HG03432 (cell line): Measurements from ENCODE around the gene PSME2.

ENCODE experiments used
- ATAC-seq: cut with Tn5 transposase; IDR thresholded peaks from one replicate; pipeline ENCODE4 v1.9.1; 2021; ENCODE audit warnings: mild to moderate bottlenecking, moderate library complexity; ENCODE audit not compliant: unreplicated experiment

The PSME2 gene

DNA sequence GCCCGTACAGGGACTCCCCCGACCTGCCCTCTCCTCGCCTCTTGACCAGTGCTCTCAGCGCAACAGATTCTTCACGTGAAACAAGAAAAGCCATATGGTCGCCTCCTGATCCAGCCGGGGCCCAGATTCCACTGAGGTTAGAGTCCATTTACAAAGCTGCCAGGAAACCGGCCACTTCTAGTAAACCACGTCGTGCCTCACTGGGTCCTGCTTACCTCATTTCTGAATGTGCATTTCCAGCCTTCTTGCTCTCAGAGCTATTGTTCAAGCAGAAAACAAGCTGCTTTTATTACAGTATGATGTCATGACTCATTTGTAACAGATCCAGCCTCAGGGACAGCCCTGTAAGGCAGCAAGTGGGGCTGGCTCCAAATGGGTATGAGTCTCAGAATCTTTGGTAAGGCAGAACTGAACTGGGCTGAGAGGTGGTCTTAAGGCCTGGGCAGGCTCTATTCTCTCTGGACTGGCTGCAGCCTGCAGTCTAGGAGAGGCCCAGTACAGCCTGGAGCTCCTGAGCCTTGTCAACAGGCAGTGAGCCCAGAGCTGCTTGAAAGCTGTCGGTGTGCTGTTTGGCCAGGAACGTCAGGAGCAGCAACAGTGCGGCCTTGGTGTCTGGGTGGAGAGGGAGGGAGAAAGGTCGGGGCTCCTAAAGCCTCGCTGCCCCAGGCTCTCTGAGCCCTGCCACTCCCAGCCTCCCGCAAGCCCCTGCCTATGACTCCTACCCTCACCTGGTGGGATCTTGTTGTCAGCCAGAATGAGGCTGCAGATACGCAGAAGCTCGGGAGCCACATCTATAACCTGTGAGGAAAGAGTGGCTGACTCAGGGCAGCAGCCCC lies 33.8 kb upstream of the PSME2 start:
- ATAC-seq = no peak

- ATAC-seq = no peak
Observed at GRCh38 chr14:24179294-24179960, 33.0 kb upstream of the PSME2 start.

DNA sequence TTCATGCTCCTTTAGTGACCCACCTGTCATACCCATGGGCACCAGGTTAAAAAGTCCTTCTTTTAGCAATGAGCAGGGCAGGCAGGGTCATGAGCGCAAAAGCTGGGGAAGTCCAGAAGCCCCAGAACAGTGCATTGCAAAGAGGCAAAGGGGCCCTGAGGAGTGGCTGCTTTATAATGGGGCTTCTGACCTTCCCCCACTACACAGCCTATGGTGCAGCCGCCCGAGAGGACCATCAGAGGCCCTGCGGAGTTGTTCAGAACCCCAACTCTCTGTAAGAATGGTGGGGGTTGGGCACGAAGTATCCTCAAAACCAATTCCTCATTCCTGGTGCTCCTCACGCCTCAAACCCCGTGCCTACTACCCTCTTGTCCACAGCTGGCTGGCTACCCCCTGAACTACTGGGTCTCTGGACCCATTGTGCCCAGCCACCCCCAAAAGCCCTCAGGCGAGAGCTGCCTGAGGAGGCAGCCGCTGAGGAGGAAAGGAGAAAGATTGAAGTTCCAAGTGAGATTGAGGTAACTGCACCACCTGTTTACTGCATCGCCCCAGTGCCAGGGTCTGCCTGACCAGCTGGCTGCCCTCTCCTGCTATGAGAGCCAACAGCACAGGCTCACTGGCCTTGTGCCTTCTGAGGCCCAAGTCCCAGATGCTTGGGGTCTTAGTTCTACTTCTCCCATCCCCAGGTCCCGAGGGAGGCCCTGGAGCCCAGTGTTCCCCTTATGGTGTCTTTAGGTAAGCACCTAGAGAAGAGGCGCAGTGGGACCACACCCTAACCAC lies 32.2 kb upstream of the PSME2 start:
- no peak for ATAC-seq

- no peak for ATAC-seq
Observed at GRCh38 chr14:24177891-24178290, 31.5 kb upstream of the PSME2 start.

- ATAC-seq = no peak
Observed at GRCh38 chr14:24177041-24177825, 30.8 kb upstream of the PSME2 start.

GRCh38 chr14:24176599-24176998 lies 30.2 kb upstream of the PSME2 start:
- no peak for ATAC-seq

GRCh38 chr14:24172871-24173281 lies 26.5 kb upstream of the PSME2 start:
- no peak for ATAC-seq

DNA sequence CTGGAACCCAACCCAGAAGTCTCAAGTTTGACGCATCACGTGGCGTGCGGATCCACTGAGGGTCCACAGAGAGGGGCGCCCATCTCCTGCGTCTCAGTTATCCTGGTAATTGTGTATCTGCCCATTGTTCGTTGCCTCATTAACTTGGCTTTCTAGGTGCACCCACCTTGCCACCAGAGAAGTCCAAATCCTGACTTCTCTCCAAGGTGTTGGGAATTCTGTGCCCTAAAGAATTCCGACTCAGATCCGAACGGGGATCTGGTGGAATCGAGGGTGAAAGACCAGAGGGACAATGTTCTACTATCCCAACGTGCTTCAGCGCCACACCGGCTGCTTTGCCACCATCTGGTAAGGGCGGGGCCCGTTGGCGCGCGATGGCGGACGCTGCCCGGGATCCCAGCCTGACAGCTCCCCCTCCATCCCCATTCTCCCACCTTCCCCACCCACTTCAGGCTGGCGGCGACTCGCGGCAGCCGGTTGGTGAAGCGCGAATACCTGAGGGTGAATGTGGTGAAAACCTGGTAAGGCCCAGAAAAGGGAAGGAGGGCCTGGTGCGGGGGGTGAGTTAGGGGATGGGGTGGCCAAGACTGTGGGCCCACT lies 26.0 kb upstream of the PSME2 start:
- no peak for ATAC-seq

DNA sequence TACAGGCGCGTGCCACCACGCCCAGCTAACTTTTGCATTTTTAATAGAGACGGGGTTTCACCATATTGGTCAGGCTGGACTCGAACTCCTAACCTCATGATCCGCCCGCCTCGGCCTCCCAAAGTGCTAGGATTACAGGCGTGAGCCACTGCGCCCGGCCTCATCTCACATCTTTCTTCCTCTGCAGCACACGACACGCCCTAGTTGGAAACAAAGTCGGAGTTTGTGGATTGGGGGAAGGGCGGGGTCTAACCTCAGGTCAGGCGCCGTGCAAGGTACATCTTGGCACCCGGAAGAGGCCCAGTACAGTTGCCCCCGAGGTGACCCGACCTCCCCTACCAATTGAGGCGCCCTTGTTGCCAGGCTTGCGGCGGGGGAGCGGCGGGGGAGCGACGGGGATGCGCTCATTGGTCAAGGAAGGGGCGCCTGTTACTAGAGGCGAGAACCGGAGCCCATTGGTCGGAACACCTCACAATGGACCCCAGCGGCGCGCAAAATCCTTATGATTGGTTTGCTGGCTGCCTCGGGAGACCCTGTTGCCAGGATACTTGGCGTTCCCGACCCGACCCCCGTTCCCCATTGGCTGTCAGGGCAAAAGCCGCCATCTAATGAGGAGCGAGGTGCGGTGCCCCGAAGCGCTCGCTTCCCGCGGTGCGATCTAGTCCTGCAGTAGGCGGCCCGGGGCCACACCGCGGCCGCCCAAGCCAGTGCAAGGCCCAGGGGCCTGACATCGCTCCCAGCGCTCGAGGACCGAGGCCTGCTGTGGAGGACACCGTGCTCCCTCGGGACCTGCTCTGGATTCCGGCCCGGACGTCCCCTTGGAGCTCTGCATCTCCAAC lies 25.2 kb upstream of the PSME2 start, which contains the start of gene REC8:
Gene REC8, plus strand, starts transcription at position 659 of the 839 bp plus-strand sequence. CDS start 473 bp downstream, outside the sequence.
- ATAC-seq = peak; percentile 91

- no peak for ATAC-seq
Observed at GRCh38 chr14:24167469-24168114, 21.2 kb upstream of the PSME2 start.

GRCh38 chr14:24165785-24166184 lies 19.4 kb upstream of the PSME2 start:
- no peak for ATAC-seq

- no peak for ATAC-seq
Observed at GRCh38 chr14:24164518-24164991, 18.1 kb upstream of the PSME2 start.

GRCh38 chr14:24162093-24162492 lies 15.7 kb upstream of the PSME2 start:
- no peak for ATAC-seq

DNA sequence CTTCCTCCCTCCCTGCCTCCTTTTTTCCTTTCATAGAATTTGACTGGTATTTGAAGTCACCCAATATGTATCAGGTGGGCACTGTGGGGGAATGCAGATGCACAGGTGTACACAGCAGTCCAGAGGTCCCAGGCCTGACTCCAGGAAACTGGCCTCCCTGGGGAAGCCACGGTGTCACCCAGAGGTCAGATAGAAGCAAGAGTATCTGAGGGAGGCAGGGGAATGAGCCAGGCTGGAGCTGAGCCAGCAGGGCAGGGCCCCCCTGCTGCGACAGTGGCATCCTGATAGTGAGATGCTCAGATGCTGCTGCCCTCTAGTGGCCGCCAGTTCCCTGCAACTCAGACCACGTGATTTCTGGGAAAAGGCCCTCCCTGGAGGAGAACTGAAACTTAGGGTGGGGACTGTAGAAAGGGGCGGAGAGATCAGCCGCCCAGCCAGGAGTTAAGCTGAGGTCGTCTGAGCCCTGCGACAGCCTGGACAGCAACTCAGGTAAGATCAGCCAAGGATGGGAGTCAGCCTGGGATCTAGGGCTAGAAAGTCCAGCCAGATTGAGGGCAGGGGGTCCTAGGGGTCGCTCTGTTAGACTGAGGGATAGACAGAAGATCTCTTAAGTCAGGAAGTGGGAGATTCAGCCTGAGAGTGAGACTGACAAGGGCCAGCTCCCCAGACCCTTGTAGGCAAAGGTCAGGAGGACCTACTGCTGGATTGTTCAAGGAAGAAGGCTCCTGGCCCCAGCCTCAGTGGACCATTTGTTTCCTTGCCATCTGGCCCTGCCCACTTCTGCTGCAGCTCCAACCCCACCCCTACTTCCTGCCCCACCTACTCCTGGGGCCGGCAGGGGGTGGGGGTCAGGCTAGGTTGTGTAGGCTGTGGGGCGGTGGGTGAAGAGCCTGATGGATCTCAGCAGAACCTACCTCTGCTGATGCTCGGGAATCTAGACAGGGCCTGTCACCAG lies 14.7 kb upstream of the PSME2 start, which contains the start of gene IRF9:
Gene IRF9, plus strand, starts transcription at position 416 of the 955 bp plus-strand sequence. CDS start 880 bp downstream, outside the sequence.
- ATAC-seq = peak; percentile 85

GRCh38 chr14:24160499-24160849 lies 14.1 kb upstream of the PSME2 start:
- no peak for ATAC-seq

GRCh38 chr14:24159777-24160498 lies 13.5 kb upstream of the PSME2 start:
- ATAC-seq = no peak

- no peak for ATAC-seq
Observed at GRCh38 chr14:24157331-24157730, 10.9 kb upstream of the PSME2 start.
